8988T (cell line): ENCODE results near the gene OPCML.

Source experiments
- DNase-seq: peaks from one replicate; pipeline ENCODE4 v3.0.0; 2011

Gene OPCML

DNA sequence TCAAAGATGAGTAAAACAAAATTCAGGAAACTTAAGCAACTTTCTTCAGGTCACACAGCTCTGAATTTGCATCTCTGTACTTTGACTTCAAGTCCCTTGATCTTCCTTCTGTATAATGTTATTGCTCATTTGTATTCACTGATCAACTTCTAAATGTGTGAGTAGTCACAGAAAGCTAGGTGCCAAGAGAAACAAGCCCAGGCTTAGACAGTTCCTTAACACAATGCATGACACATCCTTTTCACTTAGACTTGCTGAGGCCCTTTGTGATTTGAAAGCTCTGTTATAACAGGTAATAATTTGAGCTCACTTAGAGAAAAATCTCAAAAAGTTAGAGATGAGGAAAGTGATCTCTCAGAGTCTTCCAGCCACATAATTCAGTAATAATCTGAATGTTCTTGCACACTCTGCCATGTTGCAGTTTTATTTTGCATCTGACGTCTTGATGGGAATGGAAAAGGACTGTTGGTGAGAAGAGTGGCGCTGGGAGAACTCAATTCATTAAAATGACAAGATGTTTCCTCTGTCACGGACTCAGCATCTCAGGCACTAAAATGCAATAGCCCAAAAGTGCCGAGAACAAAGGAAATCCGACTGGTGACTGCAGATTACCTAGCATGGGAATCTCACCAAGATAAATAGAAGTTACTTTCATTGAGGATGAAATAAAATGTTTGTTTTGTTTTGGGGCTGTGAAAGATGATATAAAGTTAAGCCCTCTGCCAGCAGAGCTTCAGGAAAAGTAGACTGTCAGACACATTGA lies 665.3 kb downstream of the OPCML start:
- DNase-seq: no peak

DNA sequence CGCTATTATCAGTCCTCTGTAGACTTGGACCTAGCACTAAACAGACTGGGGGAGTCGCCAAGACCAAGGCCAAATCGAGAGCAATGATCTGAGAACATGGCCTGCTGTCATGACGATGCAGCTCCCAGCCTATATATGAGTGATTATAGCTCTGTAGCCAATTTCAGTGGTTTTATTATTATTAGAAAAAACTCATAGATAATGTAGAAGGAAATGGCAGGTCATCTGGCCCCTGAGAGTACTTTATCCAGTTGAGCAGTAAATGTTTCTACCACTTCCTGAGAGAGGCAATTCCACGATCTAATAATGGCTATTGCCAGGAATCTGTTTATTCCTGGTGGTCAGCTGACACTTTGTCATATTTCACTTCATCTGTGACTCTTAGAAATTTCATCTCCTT lies 666.7 kb downstream of the OPCML start:
- no peak for DNase-seq

DNA sequence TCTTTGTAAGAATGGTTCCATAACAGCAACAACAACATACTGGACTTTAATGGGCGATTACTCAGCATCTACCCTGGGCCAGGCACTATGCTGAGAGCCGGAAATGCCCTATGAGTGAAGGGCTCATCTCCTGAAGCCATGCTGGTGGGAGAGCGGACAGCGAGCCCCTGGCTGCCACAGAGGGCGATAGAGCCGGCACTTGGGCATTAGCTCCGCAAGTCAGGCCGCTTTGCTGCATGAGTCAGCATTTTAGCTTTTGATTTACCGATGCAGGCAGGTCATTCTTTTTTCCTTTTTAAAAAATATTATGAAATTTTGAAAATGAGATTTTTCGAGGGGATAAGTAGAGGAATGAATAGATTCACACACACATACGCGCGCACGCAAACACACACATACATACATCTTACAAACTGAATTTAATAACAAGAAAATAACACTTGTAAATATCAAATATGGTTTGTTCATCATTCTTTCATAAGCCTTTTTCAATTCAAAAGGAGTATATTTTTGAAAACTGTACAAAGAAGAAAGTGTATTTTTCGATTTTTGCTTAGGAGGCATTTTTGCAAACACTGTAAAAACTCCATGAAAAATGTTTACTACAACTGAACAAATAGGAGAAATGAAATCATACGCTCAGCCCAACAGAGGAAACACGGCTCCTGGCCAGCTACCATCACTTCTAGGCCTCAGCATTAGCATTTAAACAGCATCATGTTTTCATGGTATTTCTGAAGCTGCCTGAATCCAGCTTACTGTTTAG lies 667.3 kb downstream of the OPCML start:
- DNase-seq: no peak

DNA sequence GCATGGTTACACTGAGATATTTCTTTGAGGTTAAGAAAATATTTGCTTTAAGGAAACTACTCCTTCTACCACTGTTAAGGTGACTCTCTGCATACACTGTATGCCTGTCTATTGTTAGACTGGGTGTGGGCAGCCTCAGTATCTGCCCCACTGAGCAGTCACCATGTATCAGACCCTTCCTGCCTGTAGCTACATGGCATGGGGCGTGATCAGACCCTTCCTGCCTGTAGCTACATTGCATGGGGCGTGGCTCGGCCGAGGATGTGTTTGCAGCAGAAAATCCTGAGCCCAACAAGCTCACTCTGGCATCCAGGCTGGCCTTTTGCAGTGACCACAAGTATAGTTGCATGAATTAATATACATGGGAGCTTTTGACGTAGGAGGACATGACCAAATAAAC lies 669.4 kb downstream of the OPCML start:
- DNase-seq: no peak

DNA sequence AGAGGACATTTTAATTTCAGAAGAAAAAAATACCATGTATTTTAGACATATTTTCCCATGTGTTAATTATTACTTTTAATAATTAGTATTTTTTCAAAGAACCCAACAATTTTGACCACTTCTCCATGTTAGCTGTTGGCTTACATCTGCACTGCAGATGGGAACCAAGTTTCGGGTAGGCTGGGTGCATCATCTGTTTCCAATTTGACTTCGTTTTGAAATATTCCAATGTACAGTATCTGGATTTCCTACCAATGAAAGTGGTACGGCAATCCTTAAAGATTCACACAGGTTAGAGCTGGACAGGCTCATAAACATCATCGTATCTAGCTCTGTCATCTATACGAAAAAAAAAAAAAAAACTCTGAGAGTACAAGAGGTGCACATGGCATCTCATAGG lies 670.2 kb downstream of the OPCML start:
- no peak for DNase-seq

DNA sequence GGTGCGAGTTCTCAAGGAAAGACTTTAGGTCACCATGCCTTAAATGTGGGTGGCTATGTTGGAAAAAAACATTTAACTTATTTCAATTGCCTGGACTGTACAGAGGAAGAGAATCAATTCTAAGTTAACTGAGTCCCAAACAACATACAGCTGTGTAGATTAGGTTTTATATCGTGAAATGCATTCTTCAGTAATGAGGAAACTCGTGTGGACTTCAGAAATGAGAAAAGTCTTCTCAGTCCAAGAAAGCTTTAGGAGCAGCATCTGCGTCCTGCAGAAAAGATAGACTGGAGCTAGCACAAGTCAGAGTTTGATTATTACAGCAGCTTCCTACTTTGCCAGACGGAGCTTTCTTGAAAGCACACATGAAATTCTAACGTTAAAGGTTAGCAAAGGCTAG lies 673.0 kb downstream of the OPCML start:
- DNase-seq: no peak

DNA sequence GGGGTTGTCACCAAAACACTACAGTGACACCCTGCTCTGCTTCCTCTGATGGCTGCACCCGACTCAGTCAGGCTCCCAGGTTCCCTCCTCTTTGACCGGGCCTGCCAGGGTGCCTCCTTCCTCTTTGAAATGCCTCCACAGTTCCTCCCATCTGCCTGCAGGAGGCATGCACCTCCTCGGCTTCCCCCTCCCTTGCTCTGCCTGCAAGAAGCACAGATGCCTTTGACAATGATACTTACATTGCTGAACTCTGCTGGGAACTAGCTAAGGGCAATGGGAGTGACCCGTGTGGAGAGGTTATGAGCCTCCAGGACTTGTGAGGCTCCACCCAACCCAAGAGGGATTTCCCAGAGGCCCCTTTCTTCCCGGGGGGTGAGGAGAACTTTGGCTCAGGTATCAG lies 674.1 kb downstream of the OPCML start:
- no peak for DNase-seq

DNA sequence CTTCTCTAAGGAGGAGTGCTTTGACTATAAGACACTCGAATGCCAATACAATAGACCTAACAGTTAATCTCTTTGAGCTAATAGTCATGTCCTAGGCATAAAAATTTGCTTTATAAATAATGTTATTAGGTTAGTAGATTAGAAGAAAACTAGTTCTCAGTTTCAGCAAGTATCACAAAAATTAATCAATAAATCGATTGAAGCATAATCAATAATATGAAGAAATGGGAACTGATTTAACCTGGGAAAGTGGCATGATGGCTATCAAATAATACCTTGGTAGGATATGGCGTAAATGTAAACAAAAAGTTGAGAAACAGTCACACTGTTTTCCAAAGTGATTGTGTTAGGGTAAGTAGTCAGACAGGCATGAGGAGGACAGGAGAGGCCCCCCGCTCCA lies 676.3 kb downstream of the OPCML start:
- DNase-seq: no peak

DNA sequence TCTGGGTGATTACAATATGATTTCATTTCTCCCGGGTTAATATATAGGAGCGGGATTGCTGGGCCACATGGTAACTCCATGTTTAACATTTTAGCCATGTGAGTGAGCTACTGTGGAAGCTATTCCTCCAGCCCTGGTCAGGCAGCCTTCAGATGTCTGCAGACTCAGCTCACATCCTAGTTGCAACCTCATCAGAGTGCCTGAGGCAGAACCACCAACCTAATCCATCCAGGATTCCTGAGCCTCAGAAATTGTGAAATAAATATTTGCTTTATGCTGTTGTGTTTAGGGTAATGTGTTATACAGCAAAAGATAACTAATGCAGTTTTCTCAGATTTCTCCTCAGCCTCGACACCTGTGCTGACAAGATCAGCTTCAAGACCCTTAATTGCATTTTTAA lies 676.8 kb downstream of the OPCML start:
- no peak for DNase-seq

DNA sequence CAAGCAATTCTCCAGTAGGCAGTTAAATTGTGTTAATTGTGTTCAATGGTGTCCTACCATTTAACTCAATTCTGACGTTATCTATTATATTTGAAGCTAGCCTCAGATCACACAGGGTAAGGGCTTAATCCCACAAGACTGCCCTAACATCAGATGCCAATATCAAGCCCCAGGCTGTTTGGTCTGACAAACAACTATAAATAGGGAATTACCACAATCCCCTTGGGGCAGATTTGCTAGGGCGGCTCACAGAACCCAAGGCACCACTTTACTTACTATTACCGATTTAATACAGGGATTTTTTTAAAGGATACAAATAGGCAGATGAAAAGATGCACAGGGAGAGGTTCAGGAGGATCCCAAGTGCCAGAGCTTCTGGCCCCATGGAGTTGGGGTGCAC lies 678.4 kb downstream of the OPCML start:
- DNase-seq: no peak

DNA sequence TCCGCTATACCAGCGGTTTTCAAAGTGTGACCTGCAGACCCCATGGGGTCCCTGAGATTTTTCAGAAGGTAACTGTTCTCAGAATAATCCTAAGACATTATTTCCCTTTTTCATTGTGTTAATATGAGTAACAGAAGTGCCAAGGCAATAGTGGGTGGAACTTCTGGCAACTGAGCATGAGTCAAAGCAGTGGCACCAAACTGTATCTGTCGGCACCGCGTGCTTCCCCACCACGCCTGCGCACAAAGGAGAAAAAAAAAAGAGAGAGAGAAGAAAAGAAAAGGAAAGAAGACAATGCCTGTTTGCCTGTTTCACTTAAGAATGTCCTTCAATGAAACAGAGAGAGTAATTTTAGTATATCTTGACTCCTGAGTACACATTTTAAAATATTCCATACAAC lies 679.9 kb downstream of the OPCML start:
- DNase-seq: no peak

DNA sequence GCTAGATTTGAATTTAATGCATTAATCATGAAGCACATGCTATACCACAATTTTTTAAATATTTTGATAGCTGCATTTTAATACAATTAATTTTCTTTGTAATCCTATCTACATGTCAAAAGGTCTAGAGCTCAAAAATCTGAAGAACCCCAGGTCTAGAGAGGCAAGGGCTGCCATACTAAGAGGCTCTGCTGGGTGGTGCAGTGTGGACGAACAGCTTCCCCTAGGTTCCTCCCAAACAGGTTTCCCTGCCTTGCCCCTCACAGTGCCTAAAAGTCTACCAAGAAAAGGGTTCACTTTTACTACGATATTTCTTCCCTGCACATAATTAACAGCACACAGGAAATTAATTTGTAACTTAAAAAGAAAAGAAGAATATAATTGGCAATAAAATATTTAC lies 681.1 kb downstream of the OPCML start:
- DNase-seq: no peak

DNA sequence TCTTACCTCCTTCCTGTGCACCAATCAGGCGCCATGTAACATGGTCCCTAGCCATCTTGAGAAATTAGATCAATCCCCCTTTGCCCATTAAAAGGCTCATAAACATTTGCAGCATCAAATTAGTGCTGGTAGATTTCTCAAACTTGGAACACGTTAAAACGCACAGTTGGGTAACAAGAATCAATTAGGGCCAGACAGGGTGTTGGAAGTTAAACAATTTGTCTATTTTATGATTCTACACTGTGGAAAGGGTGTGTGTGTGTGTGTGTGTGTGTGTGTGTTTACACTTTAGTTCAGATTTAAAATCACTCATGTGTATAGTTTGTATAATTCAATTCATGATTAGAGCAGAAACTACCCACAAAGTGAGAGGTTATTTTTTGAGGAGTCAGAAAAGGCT lies 682.0 kb downstream of the OPCML start:
- no peak for DNase-seq

DNA sequence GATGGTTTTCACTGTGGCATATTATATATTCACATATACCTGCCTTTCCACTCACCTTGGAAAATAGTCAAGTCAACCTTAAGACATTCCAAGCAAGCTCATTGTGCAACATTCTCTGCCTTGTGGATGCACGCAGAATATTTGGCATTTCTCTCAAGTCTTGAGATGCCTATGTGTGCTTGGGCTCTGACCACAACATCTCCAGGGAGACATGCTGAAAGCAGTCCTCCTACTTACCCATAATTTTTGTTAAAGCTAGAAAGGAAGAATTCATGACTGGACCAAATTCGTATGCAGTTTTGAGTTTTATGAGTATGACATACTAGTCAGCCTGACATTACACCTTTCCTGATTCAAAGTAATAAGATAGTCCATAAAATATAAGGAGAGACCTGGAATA lies 684.0 kb downstream of the OPCML start:
- no peak for DNase-seq

DNA sequence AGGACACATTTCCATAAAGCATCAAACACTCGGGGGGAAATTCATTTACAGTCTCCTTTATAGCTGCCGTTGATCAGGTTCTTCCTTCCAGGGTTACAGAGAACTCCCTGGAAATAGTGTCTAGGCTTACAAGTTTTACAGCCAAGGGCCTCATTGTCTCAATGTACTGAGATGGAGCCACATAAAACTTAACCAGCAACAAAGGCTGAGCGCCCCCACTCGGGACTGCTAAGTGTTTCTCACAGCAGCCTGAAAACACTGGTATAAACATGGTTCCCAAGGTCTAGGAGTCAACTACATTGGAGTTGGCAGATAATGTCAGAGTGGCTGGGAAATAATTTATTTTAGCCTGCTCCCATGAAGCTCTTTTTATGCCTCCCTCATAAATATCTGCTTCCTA lies 686.2 kb downstream of the OPCML start:
- no peak for DNase-seq

DNA sequence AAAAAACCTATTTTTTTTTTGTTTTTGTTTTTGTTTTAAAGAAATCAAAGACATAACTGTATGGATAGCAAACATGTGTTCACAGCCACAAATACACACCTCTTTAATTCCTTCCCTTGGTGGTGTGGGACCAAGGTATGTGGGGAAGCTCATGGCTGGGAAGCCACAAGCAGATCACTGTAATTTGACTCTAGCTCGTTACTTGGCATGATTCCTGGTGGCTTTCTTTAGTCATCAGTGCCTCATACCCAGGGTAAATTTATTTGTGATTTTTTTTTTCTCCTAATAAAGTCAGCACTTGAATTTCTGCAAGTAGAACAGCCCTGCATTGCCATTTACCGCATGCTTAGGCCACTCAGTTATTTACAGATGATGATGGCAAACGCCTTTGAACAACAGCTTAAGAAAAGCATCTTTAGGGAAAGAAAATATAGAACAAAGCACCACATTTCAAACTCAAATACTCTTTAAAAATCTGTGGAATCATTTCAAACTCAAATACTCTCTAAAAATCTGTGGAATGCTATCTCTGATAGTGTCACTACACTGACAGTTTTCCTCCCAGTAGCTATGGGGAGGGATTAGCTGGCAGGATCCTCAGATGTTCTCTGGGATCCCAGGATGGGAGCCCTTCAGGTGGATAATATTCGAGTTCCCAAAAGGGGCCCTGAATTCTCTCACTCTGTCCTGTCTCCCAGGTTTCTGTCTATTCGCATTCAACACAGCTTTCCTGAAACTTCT lies 687.2 kb downstream of the OPCML start:
- DNase-seq: no peak

DNA sequence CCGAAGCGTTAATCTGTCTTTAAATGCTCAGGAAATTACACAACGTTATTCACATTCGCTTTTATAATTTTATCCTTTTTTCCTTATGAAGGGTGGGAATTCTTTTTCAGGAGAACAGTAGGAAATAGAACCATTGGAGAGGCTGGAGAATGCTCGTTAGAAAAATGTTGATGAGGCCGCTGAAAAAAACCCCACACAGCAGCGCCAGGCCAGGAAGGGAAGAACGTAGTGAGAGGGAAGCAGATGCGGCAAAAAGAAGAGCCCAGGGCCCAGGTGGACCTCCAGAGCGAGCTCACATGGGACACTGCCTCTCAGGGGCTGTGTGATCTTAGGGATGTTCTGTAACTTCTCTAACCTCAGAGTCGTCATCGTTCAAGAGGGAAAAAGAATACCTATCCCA lies 691.6 kb downstream of the OPCML start:
- no peak for DNase-seq

DNA sequence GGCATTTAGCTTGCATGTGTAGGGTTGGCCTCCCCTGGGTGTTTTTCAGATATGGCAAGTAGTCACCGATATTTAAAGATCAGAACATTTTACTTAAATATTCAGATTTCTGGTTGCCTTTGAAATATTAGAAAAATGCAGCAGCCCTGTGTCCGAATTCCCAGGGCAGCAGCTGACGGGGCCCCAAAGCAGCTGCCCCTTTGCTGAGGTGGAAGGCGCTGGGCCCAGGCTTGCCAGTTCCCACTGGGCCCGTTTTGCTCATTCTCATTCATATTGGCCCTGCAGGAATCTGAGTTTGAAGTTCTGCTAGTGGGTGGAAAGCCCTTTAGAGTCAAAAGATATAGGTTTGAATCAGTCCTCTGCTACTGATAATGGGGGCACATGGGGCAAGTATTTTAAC lies 692.1 kb downstream of the OPCML start:
- DNase-seq: no peak

DNA sequence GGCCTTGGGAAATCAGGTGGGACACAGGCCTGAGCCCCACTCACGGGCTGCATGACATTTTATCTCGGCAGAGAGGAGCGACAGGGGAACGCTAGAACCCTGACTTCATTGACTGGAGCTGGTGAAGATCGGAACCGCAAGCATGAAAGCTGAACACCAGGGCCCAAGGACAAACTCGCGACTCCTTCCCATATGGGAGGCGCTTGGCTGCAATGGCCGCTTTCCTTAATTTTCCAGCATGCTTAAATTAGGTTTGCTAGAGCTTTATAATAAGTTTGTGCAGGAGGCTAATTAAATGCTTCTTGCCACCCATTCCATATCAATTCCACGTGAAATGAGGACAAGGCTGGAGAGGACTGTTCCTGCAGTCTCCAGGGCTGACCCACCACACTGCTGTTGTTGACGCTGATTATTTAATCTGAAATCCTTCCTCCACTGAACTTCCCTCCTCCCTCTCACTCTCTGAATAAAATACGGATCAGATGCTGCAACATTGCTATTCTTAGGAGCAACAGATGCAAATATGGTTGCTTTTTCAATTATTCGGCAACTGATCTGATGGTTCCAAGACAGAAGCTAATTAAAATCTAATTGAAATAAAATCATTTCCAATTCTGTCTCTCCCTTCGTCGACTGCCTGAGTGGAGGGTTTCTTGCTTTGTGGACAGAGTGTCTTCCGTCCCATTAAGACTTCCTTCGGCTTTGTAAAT lies 692.9 kb downstream of the OPCML start:
- DNase-seq: no peak

DNA sequence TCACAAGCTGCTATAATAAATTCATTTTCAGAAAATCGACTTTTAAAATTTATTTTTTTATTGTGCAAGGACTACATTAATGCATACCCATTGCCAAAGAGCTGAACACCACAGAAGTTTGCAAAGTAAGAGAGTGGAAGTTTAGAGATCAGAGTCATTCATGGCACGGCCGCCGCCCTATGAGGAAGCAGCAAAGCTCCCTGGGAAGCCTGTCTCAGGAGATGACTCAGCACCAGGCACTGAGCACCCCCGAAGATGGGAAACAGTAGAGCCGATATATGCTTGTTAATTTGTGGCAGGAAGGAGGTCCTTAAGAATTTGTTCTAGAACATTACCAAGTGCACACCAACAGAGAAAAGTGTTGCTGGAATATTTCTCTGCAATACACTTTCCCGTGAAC lies 693.7 kb downstream of the OPCML start:
- DNase-seq: no peak

DNA sequence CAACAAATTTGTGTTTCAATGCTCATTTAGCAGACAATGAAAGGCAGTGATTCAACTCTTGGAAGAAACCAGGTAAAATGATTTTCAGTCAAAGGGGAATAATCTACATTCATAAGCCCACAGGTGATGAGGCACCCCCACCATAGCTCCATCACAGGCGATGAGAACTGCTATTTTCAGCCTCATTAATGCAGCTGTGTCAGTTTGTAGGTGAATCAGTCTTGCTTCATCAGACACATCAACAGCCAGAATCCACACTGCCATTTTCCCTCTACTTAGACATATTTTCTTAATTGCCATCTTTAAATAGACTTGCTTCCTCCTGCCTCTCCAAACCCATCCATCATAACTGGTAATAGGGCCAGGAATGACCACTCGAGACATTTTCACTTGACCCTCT lies 701.0 kb downstream of the OPCML start:
- no peak for DNase-seq

DNA sequence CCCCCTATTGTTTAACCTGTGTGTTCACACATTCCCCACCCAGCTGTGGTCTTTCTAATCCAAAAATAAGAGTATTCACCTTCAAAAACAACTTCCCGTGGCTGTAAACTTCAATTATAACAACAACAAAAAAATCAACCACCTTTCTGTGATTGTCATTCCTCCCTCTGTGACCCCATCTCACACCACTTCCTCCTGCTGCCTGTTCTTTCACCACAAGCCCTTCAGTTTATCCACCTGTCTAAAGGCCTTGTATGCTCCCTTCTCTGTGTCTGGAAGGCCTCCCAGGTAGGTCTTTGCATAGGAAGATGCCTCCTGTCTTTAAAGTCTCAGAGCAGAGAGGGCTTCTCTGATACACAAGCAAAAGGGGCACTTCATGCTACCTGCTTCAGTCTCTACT lies 707.7 kb downstream of the OPCML start:
- DNase-seq: no peak

DNA sequence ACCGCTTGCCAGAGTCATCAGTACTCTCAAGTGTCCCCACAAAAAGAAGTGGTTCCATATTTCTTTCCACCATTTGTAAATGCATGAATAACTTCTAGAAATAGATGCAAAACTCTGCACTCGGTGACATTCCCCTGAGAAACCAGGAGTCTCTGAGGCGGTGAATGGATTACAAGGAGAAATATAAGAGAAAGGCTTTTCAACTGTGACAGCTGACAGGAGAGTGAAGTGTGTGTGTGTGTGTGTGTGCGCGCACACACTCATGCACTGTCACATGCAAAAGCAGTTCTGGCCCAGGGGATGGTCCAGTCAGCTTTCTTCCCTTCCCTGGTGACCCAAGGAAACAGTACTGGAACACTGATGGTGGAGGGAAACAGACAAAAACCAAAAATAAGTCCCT lies 710.0 kb downstream of the OPCML start:
- no peak for DNase-seq
